ENCODE measurements around the gene OSGEP. TPM values are rescaled to one million over a fixed set of nuclear protein-coding genes. Genes with fewer than 3 reads are reported as not detected.

The OSGEP gene
- total and polyA plus RNA-seq, 2 of the 13 experiments (the other 11 are each of a cell fraction or from before 2014, with no cell fraction given) = 39.7 to 41.1 TPM

DNA sequence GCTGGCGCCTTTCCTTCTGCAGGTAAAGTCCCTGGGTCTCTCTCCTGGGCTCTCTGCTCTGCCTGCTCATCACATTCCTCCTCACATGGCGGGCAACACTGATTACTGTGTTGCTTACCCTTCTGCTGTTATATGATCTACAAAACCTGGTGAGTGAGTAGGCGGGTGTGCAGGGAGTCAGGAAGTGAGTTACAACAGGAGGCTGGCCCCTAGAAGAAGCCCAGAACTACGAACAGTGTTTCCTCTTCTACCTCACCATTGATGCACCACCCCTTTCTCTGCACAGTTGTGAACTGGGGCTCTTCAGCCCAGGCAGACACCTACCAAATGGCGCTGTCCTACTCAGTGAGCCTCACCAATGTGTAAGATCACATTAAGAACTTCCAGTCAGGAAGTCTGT is 13.7 kb downstream of the OSGEP start:
- Histone ChIP-seq H3K9me3 (ENCODE audit: low read length) (no peaks in the 10 kb centered on the region), H3K4me1 (ENCODE audit: insufficient read depth, low read length) (peaks cover 18% of the 10 kb centered on the region), H3K4me3 (replicated peaks in 1 of 3; ENCODE audit: insufficient read depth in 1 of 3, low read depth in 2 of 3, low read length in 3 of 3) (no peak overlapping the region), H3K36me3 (replicated peaks in 1 of 2; ENCODE audit: control insufficient read depth in 1 of 2, insufficient read depth in 2 of 2, low read length in 2 of 2) (peaks cover 0 to 4% of the 10 kb centered on the region in 2 experiments; a peak in 3 of 5 replicates), H3K27me3 (ENCODE audit: control insufficient read depth in 1 of 2, insufficient read depth in 2 of 2, low read length in 2 of 2) (peaks cover 1 to 9% of the 10 kb centered on the region in 2 experiments; a peak in 2 of 5 replicates), H3K79me2 (ENCODE audit: insufficient read depth, low read length) (no peaks in the 10 kb centered on the region), H2AFZ (ENCODE audit: low read length) (no peak overlapping the region), H4K20me1 (ENCODE audit: insufficient read depth, low read length) (no peaks in the 10 kb centered on the region), H3K27ac (ENCODE audit: extremely low read length, insufficient read depth, low read length) (no peak overlapping the region), H3K9ac (ENCODE audit: insufficient read depth, low read depth, low read length) (no peak overlapping the region), H3K4me2 (ENCODE audit: low read depth, low read length) (no peak overlapping the region)
- no TSS peak for BruUV-seq (replicated peaks)
- 82% methylated on average over 5 of the region's 5 CpGs for WGBS (ENCODE audit: low lambda C conversion rate)
- FAIRE-seq (no peak), DNase-seq (ENCODE audit: low spot score) (no peak), ATAC-seq (peak; percentile 22; the same call in 2 of the 3 replicates)
- no peak for TF ChIP-seq SMARCE1 (IDR thresholded peaks at IDR 0.05; ENCODE audit: borderline replicate concordance)
- no peak for TF ChIP-seq ZNF780A (CRISPR knock-in tag; IDR thresholded peaks at IDR 0.05)
- TF ChIP-seq KDM6A (CRISPR knock-in tag; IDR thresholded peaks at IDR 0.05; ENCODE audit: low read depth) = no peak
- no peak for TF ChIP-seq ZNF883 (CRISPR knock-in tag; IDR thresholded peaks at IDR 0.05; ENCODE audit: not compliant biosample characterization)
- TF ChIP-seq, protein P1, sequence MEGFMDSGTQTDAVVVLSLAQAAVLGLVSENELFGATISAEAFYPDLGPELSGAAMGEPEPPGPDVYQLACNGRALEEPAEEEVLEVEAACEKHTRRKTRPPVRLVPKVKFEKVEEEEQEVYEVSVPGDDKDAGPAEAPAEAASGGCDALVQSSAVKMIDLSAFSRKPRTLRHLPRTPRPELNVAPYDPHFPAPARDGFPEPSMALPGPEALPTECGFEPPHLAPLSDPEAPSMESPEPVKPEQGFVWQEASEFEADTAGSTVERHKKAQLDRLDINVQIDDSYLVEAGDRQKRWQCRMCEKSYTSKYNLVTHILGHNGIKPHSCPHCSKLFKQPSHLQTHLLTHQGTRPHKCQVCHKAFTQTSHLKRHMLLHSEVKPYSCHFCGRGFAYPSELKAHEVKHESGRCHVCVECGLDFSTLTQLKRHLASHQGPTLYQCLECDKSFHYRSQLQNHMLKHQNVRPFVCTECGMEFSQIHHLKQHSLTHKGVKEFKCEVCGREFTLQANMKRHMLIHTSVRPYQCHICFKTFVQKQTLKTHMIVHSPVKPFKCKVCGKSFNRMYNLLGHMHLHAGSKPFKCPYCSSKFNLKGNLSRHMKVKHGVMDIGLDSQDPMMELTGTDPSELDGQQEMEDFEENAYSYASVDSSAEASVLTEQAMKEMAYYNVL (CRISPR knock-in tag; IDR thresholded peaks at IDR 0.05; ENCODE audit: borderline replicate concordance) = no peak
- no peak for TF ChIP-seq MYNN (CRISPR knock-in tag; IDR thresholded peaks at IDR 0.05; ENCODE audit: low read depth)
- TF ChIP-seq ATM (IDR thresholded peaks at IDR 0.05; ENCODE audit: borderline replicate concordance) = no peak
- TF ChIP-seq, protein P2, sequence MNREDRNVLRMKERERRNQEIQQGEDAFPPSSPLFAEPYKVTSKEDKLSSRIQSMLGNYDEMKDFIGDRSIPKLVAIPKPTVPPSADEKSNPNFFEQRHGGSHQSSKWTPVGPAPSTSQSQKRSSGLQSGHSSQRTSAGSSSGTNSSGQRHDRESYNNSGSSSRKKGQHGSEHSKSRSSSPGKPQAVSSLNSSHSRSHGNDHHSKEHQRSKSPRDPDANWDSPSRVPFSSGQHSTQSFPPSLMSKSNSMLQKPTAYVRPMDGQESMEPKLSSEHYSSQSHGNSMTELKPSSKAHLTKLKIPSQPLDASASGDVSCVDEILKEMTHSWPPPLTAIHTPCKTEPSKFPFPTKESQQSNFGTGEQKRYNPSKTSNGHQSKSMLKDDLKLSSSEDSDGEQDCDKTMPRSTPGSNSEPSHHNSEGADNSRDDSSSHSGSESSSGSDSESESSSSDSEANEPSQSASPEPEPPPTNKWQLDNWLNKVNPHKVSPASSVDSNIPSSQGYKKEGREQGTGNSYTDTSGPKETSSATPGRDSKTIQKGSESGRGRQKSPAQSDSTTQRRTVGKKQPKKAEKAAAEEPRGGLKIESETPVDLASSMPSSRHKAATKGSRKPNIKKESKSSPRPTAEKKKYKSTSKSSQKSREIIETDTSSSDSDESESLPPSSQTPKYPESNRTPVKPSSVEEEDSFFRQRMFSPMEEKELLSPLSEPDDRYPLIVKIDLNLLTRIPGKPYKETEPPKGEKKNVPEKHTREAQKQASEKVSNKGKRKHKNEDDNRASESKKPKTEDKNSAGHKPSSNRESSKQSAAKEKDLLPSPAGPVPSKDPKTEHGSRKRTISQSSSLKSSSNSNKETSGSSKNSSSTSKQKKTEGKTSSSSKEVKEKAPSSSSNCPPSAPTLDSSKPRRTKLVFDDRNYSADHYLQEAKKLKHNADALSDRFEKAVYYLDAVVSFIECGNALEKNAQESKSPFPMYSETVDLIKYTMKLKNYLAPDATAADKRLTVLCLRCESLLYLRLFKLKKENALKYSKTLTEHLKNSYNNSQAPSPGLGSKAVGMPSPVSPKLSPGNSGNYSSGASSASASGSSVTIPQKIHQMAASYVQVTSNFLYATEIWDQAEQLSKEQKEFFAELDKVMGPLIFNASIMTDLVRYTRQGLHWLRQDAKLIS (CRISPR knock-in tag; IDR thresholded peaks at IDR 0.05) = no peak
- CTCF ChIA-PET (ENCODE audit: low intra/inter-chr PET ratio, low total read pairs) = no interaction called here
- intact Hi-C loops (cut with micrococcal nuclease; ENCODE audit: unreplicated experiment) = no loop called here
- POLR2A ChIA-PET = interaction anchor here (1.3 kb wide), 1 partner anchor 14 kb away, joined by 4 read pairs; the partner anchor contains the start of gene APEX1
- in situ Hi-C loops (cut with HindIII; ENCODE audit: extremely low pct_ligation_motif_present, low pct_unique_long_range_greater_than_20kb) = no loop called here
